IMR-90 (cell line): Measurements from ENCODE around the gene MEIS2. TPM values are rescaled to one million over a fixed set of nuclear protein-coding genes. Genes with fewer than 3 reads are reported as not detected.
A peak's percentile ranks its signal among the peaks of the same experiment; 100 is the strongest.

Experiments
- ATAC-seq: fragments of 200-7000 bp; cut with Tn5 transposase; 2 replicates; pipeline ENCODE4 v1.9.1; 2020; ENCODE audit warnings: low read depth, mild to moderate bottlenecking, moderate library complexity
- BruUV-seq: library from RNA; stranded (reverse); fragments of 400-500 nt; replicated peaks from 2 replicates; lab custom pipeline; 2021; lab: Mats Ljungman, UMichigan
- CTCF ChIA-PET: fragments of 300-600 bp; formaldehyde crosslinking; extraction: SDS; loops from one replicate; lab custom pipeline; 2021; ENCODE audit warnings: antibody characterized with exemption; lab: Yijun Ruan, JAX
- POLR2A ChIA-PET: fragments of 300-600 bp; sonication (Branson Sonifier 250); formaldehyde crosslinking; loops from one replicate; lab custom pipeline; 2022; ENCODE audit warnings: antibody characterized with exemption; ENCODE audit not compliant: unreplicated experiment; lab: Charles Lee
- DNase-seq: peaks from one replicate; pipeline ENCODE4 v3.0.0; 2013
- H2AFZ ChIP-seq: replicated peaks from 2 replicates; pipeline ENCODE3; 2013; ENCODE audit warnings: low read length, mild to moderate bottlenecking; ENCODE audit not compliant: poor library complexity
- H2AK5ac ChIP-seq: 2 replicates; pipeline ENCODE4 v1.6.1; 2013; ENCODE audit warnings: low read depth, low read length, inconsistent platforms
- H2AK9ac ChIP-seq: replicated peaks from 2 replicates; pipeline ENCODE3; 2013; ENCODE audit warnings: mild to moderate bottlenecking, low read depth, low read length, moderate library complexity; ENCODE audit not compliant: poor library complexity
- H2BK120ac ChIP-seq: 2 replicates; pipeline ENCODE4 v1.6.1; 2013; ENCODE audit warnings: low read depth, low read length, inconsistent platforms
- H2BK15ac ChIP-seq: 3 replicates; pipeline ENCODE4 v1.6.1; 2013; ENCODE audit warnings: low read depth, low read length, inconsistent platforms
- H2BK20ac ChIP-seq: 2 replicates; pipeline ENCODE4 v1.6.1; 2013; ENCODE audit warnings: low read depth, mild to moderate bottlenecking, inconsistent platforms, low read length, moderate library complexity
- H2BK5ac ChIP-seq: 2 replicates; pipeline ENCODE4 v1.6.1; 2013; ENCODE audit warnings: mild to moderate bottlenecking, low read depth, low read length, inconsistent platforms; ENCODE audit not compliant: poor library complexity, severe bottlenecking
- H3K14ac ChIP-seq: replicated peaks from 2 replicates; pipeline ENCODE4 v1.6.1; 2013; ENCODE audit warnings: low read depth, low read length, inconsistent platforms
- H3K18ac ChIP-seq: 2 replicates; pipeline ENCODE4 v1.6.1; 2013; ENCODE audit warnings: low read depth, low read length, control low read depth
- H3K23ac ChIP-seq: 2 replicates; pipeline ENCODE4 v1.6.1; 2013; ENCODE audit warnings: low read depth, low read length, inconsistent platforms
- H3K27ac ChIP-seq: 2 replicates; pipeline ENCODE4 v1.5.1; 2013; ENCODE audit warnings: mild to moderate bottlenecking, control low read depth, low read length; ENCODE audit not compliant: insufficient read depth
- H3K27me3 ChIP-seq: 2 replicates; pipeline ENCODE4 v1.6.1; 2013; ENCODE audit warnings: low read length; ENCODE audit not compliant: control insufficient read depth, insufficient read depth
- H3K36me3 ChIP-seq: 2 replicates; pipeline ENCODE4 v1.6.1; 2013; ENCODE audit warnings: low read length, mixed read lengths; ENCODE audit not compliant: control insufficient read depth, insufficient read depth
- H3K4ac ChIP-seq: 2 replicates; pipeline ENCODE4 v1.6.1; 2013; ENCODE audit warnings: low read depth, low read length, inconsistent platforms
- H3K4me1 ChIP-seq: 2 replicates; pipeline ENCODE4 v1.6.1; 2013; ENCODE audit warnings: low read length, mixed read lengths; ENCODE audit not compliant: control insufficient read depth, insufficient read depth
- H3K4me2 ChIP-seq: 2 replicates; pipeline ENCODE4 v1.6.1; 2013; ENCODE audit warnings: low read depth, mild to moderate bottlenecking, control low read depth, low read length, moderate library complexity
- H3K4me3 ChIP-seq: 2 replicates; pipeline ENCODE4 v1.5.1; 2013; ENCODE audit warnings: low read depth, mild to moderate bottlenecking, control low read depth, low read length, moderate library complexity; ENCODE audit not compliant: insufficient read depth
- H3K56ac ChIP-seq: 2 replicates; pipeline ENCODE4 v1.6.1; 2013; ENCODE audit warnings: low read length, inconsistent platforms; ENCODE audit not compliant: insufficient read depth; ENCODE audit errors: extremely low read depth
- H3K79me1 ChIP-seq, 2 experiments: 2 replicates each; pipeline ENCODE4 v1.6.1; 2013; ENCODE audit warnings: low read length in 2 of 2, inconsistent platforms in 1 of 2, low read depth in 1 of 2
- H3K9ac ChIP-seq: 2 replicates; pipeline ENCODE4 v1.6.1; 2013; ENCODE audit warnings: low read depth, low read length, control low read depth
- H3K9me1 ChIP-seq: 2 replicates; pipeline ENCODE4 v1.6.1; 2013; ENCODE audit warnings: low read length, inconsistent platforms; ENCODE audit not compliant: insufficient read depth
- H3K9me3 ChIP-seq: 2 replicates; pipeline ENCODE4 v1.6.1; 2013; ENCODE audit warnings: low read length; ENCODE audit not compliant: control insufficient read depth, insufficient read depth
- H4K20me1 ChIP-seq: 2 replicates; pipeline ENCODE4 v1.6.1; 2013; ENCODE audit warnings: low read length, inconsistent platforms; ENCODE audit not compliant: insufficient read depth
- H4K5ac ChIP-seq: 2 replicates; pipeline ENCODE4 v1.6.1; 2013; ENCODE audit warnings: mild to moderate bottlenecking, low read depth, low read length, control low read depth
- H4K8ac ChIP-seq, 2 experiments: 2 replicates each; pipeline ENCODE4 v1.6.1; 2013; ENCODE audit warnings: low read depth in 2 of 2, low read length in 2 of 2, control low read depth in 1 of 2, inconsistent platforms in 1 of 2
- H4K91ac ChIP-seq: 2 replicates; pipeline ENCODE4 v1.6.1; 2013; ENCODE audit warnings: low read depth, low read length, inconsistent platforms; ENCODE audit not compliant: insufficient read depth
- BHLHE40 ChIP-seq: fragments of 150-350 bp; IDR thresholded peaks from 2 replicates; pipeline ENCODE4 v1.6.1; 2016; ENCODE audit warnings: mild to moderate bottlenecking, low read depth, low read length
- CEBPB ChIP-seq: IDR thresholded peaks from 2 replicates; pipeline ENCODE4 v1.6.1; 2012; ENCODE audit warnings: low read depth, low read length, improper control_type of control experiment
- CHD1 ChIP-seq: IDR thresholded peaks from 2 replicates; pipeline ENCODE4 v1.6.1; 2012; ENCODE audit warnings: low read depth, low read length, improper control_type of control experiment
- CTCF ChIP-seq: conservative IDR thresholded peaks from 2 replicates; pipeline ENCODE4 v1.5.1; 2012; ENCODE audit warnings: mild to moderate bottlenecking, low read depth, low read length, improper control_type of control experiment
- ELK1 ChIP-seq: fragments of 150-350 bp; IDR thresholded peaks from 2 replicates; pipeline ENCODE4 v1.6.1; 2016; ENCODE audit warnings: low read depth, mild to moderate bottlenecking, low read length, moderate library complexity, borderline replicate concordance
- FOS ChIP-seq: fragments of 150-350 bp; IDR thresholded peaks from 2 replicates; pipeline ENCODE4 v1.6.1; 2016; ENCODE audit warnings: low read depth, low read length
- MAFK ChIP-seq: IDR thresholded peaks from 2 replicates; pipeline ENCODE4 v1.6.1; 2012; ENCODE audit warnings: low read depth, low read length, improper control_type of control experiment
- MAZ ChIP-seq: IDR thresholded peaks from 2 replicates; pipeline ENCODE4 v1.6.1; 2012; ENCODE audit warnings: low read depth, mild to moderate bottlenecking, low read length, improper control_type of control experiment, moderate library complexity, borderline replicate concordance
- MXI1 ChIP-seq: IDR thresholded peaks from 2 replicates; pipeline ENCODE4 v1.6.1; 2012; ENCODE audit warnings: low read depth, mild to moderate bottlenecking, low read length, moderate library complexity, borderline replicate concordance
- NFE2L2 ChIP-seq: fragments of 150-350 bp; IDR thresholded peaks from 2 replicates; pipeline ENCODE4 v1.6.1; 2016; ENCODE audit warnings: low read depth, mild to moderate bottlenecking, low read length
- POLR2A ChIP-seq: IDR thresholded peaks from 2 replicates; pipeline ENCODE4 v1.6.1; 2012; ENCODE audit warnings: mild to moderate bottlenecking, low read depth, low read length
- RAD21 ChIP-seq: IDR thresholded peaks from 2 replicates; pipeline ENCODE4 v1.6.1; 2012; ENCODE audit warnings: low read length, improper control_type of control experiment
- RCOR1 ChIP-seq: IDR thresholded peaks from 2 replicates; pipeline ENCODE4 v1.6.1; 2012; ENCODE audit warnings: mild to moderate bottlenecking, low read length, improper control_type of control experiment; ENCODE audit not compliant: insufficient replicate concordance
- RFX5 ChIP-seq: IDR thresholded peaks from 2 replicates; pipeline ENCODE4 v1.8.0; 2012; ENCODE audit warnings: low read depth, mild to moderate bottlenecking, low read length, moderate library complexity
- SMC3 ChIP-seq: fragments of 150-350 bp; IDR thresholded peaks from 2 replicates; pipeline ENCODE4 v1.6.1; 2016; ENCODE audit warnings: low read depth, mild to moderate bottlenecking, antibody characterized with exemption, low read length, moderate library complexity
- USF2 ChIP-seq: fragments of 150-350 bp; IDR thresholded peaks from 2 replicates; pipeline ENCODE4 v1.6.1; 2017; ENCODE audit warnings: mild to moderate bottlenecking, antibody characterized with exemption, low read length, low read depth
- WGBS, 2 experiments: methylation state at CpG; one replicate each; pipeline versions ENCODE4 v1.1.5 to v1.1.7; 2013; ENCODE audit warnings: missing lambda C conversion rate in 2 of 2; ENCODE audit not compliant: insufficient read length in 1 of 2; ENCODE audit errors: extremely low coverage in 2 of 2; 5-methylcytosine and 5-hydroxymethylcytosine counted together
- dilution Hi-C: fragments of 300-500 bp; cut with HindIII; formaldehyde crosslinking; loops from one replicate; pipeline ENCODE4 v1.14.3; 2018; ENCODE audit warnings: low sequenced_read_pairs; ENCODE audit not compliant: unreplicated experiment
- in situ Hi-C: fragments of 300-500 bp; cut with MboI; formaldehyde crosslinking; loops from 3 replicates; pipeline ENCODE4 v1.14.3; 2019; ENCODE audit warnings: low sequenced_read_pairs, inconsistent platforms, mixed read lengths
- intact Hi-C: fragments of 100-400 bp; cut with micrococcal nuclease; formaldehyde crosslinking; loops from 2 replicates; pipeline ENCODE4 v1.10.0; 2022
- polyA plus RNA-seq, 3 experiments: library from polyadenylated mRNA; depleted of rRNA; stranded (reverse); fragments of >200 nt; gene quantifications; 2 replicates each; pipeline ENCODE4 v1.2.3, GENCODE V29; 2012; ENCODE audit warnings: low replicate concordance in 1 of 3
- total RNA-seq: library from RNA; depleted of rRNA; stranded (reverse); fragments of >200 nt; gene quantifications from 2 replicates; pipeline ENCODE4 v1.2.3, GENCODE V29; 2012

The MEIS2 gene
- total and polyA plus RNA-seq, 2 of the 4 experiments (the other 2 are of a cell fraction) = 70.1 to 71.3 TPM

GRCh38 chr15:36841193-36841592 is 259.2 kb downstream of the MEIS2 start:
- in situ Hi-C loops = no loop called here
- no peak overlapping the region for H2BK15ac ChIP-seq
- H3K4me3 ChIP-seq = no peak overlapping the region
- no peak for TF ChIP-seq CTCF
- no peak for TF ChIP-seq POLR2A
- no peak for TF ChIP-seq MXI1
- TF ChIP-seq BHLHE40 = no peak
- no peak for TF ChIP-seq RCOR1
- TF ChIP-seq MAZ = no peak
- no peak for TF ChIP-seq RAD21
- no peak for TF ChIP-seq FOS
- TF ChIP-seq RFX5 = no peak
- TF ChIP-seq CEBPB = no peak
- TF ChIP-seq SMC3 = no peak
- TF ChIP-seq MAFK = no peak
- no peak for TF ChIP-seq NFE2L2
- TF ChIP-seq ELK1 = no peak
- TF ChIP-seq CHD1 = no peak
- TF ChIP-seq USF2 = no peak
- H2BK20ac ChIP-seq = no peak overlapping the region
- no peak overlapping the region for H2AFZ ChIP-seq
- ChIA-PET POLR2A (no interaction called here), CTCF (interaction anchor here (0.6 to 1.6 kb wide), 2 partner anchors 36 to 340 kb away, joined by 4 to 6 read pairs; no protein-coding TSS in a partner anchor)
- no peak overlapping the region for H4K5ac ChIP-seq
- no peak overlapping the region for H3K4ac ChIP-seq
- peak overlapping the region in 1 of 2 experiments; percentile 7; a peak in 1 of 4 replicates for H4K8ac ChIP-seq
- no peak overlapping the region for H3K27ac ChIP-seq
- H2AK9ac ChIP-seq = no peak overlapping the region
- 33% methylated on average over 1 of the region's 5 CpGs; no CpG with 5 or more reads in 1 of the 2 experiments for WGBS, 2 experiments
- H3K9ac ChIP-seq = no peak overlapping the region
- no peak for DNase-seq
- peaks cover 7% of the 10 kb centered on the region for H3K4me1 ChIP-seq
- H3K79me1 ChIP-seq = no peaks in the 10 kb centered on the region
- dilution Hi-C loops = no loop called here
- H2BK5ac ChIP-seq = no peak overlapping the region
- no peaks in the 10 kb centered on the region for H3K9me1 ChIP-seq
- H3K9me3 ChIP-seq = no peaks in the 10 kb centered on the region
- no peak overlapping the region for H3K56ac ChIP-seq
- H3K27me3 ChIP-seq = no peaks in the 10 kb centered on the region
- H3K14ac ChIP-seq = no peak overlapping the region
- 0 out of 2 replicates have a peak overlapping the region, but pooled peaks have one; percentile 4 for H3K23ac ChIP-seq
- H2AK5ac ChIP-seq = no peak overlapping the region
- no peaks in the 10 kb centered on the region for H3K36me3 ChIP-seq
- no peak overlapping the region for H3K4me2 ChIP-seq
- ATAC-seq = no peak
- intact Hi-C loops = no loop called here
- H4K91ac ChIP-seq = no peak overlapping the region
- no peaks in the 10 kb centered on the region for H4K20me1 ChIP-seq
- BruUV-seq = no TSS peak
- no peak overlapping the region for H3K18ac ChIP-seq
- H2BK120ac ChIP-seq = no peak overlapping the region
